SK-MEL-5 (cell line): ENCODE measurements around the gene PTAR1. TPM values are rescaled to one million over a fixed set of nuclear protein-coding genes. Genes with fewer than 3 reads are reported as not detected.

Source experiments
- total RNA-seq: library from RNA; depleted of rRNA; stranded (reverse); fragments of >200 nt; shearing (Covaris generic); gene quantifications from 2 replicates; pipeline ENCODE4 v1.2.3, GENCODE V29; 2014; rRNA removed

PTAR1 gene
- total RNA-seq, 1 experiment from 2014 or later, result 84.2 TPM

Other genes with a start within 250 kb of the PTAR1 start
- gene APBA1, start 87.6 kb downstream of the PTAR1 start, total RNA-seq, result 0.53 and 1.0 TPM in 2 replicates
- not detected in 2 replicates for gene CFAP95, start 60.8 kb upstream of the PTAR1 start, total RNA-seq